ENCODE data around the gene DYTN. TPM values are rescaled to one million over a fixed set of nuclear protein-coding genes. Genes with fewer than 3 reads are reported as not detected.

The DYTN gene
- total RNA-seq = not detected in 2 replicates

GRCh38 chr2:206718296-206718695 is at the start of gene DYTN:
TSS of gene DYTN (minus strand) at chr2:206718396. CDS start at chr2:206718279, 117 bp downstream.

GRCh38 chr2:206765242-206766056 is 47.3 kb upstream of the DYTN start, which contains the start of the genes FASTKD2 and MDH1B:
TSS of gene FASTKD2 (plus strand) at chr2:206765606. CDS start at chr2:206766694, 1,088 bp downstream.
TSS of gene MDH1B (minus strand) at chr2:206765328. CDS start at chr2:206765271, 57 bp downstream.

GRCh38 chr2:206642075-206643025 is 75.8 kb downstream of the DYTN start, which contains the start of gene FAM237A:
TSS of gene FAM237A (plus strand) at chr2:206642487. CDS start at chr2:206644237, 1,750 bp downstream.

Other genes starting within 250 kb of the DYTN start
- gene FAM237A, start 75.9 kb downstream of the DYTN start, total RNA-seq = not detected in 2 replicates
- 0.49 and 1.4 TPM in 2 replicates for gene MDH1B, start 46.9 kb upstream of the DYTN start, total RNA-seq
- 15.6 and 26.6 TPM in 2 replicates for gene FASTKD2, start 47.2 kb upstream of the DYTN start, total RNA-seq
- gene CPO, start 221.1 kb upstream of the DYTN start, total RNA-seq = 0.13 TPM in 1 of 2 replicates, not detected in the other